NT2/D1 (cell line): ENCODE data around the gene PTGIS.

Source experiments
- DNase-seq: peaks from one replicate; pipeline ENCODE4 v3.0.0-alpha.2; 2011; ENCODE audit warnings: low read depth, low spot score
- H3K27me3 ChIP-seq: 2 replicates; pipeline ENCODE4 v1.6.0; 2011; ENCODE audit warnings: mild to moderate bottlenecking; ENCODE audit not compliant: insufficient read length, insufficient read depth
- H3K36me3 ChIP-seq: 2 replicates; pipeline ENCODE4 v1.6.1; 2011; ENCODE audit warnings: mild to moderate bottlenecking, low read length, mixed read lengths; ENCODE audit not compliant: insufficient read depth, insufficient read length
- H3K4me1 ChIP-seq: 2 replicates; pipeline ENCODE4 v1.5.1; 2011; ENCODE audit not compliant: insufficient read depth, insufficient read length
- H3K4me3 ChIP-seq: 2 replicates; pipeline ENCODE4 v1.5.1; 2011; ENCODE audit warnings: low read depth; ENCODE audit not compliant: insufficient read length
- H3K9ac ChIP-seq: 2 replicates; pipeline ENCODE4 v1.6.0; 2011; ENCODE audit warnings: low read depth; ENCODE audit not compliant: insufficient read length
- H3K9me3 ChIP-seq: 2 replicates; pipeline ENCODE4 v1.5.1; 2011; ENCODE audit warnings: mild to moderate bottlenecking, low read length; ENCODE audit not compliant: insufficient read depth
- SUZ12 ChIP-seq: IDR thresholded peaks from 2 replicates; pipeline ENCODE4 v1.6.1; 2011; ENCODE audit not compliant: insufficient read length, insufficient read depth; ENCODE audit errors: extremely low read depth
- YY1 ChIP-seq: IDR thresholded peaks from 2 replicates; pipeline ENCODE4 v1.6.1; 2011; ENCODE audit not compliant: insufficient read length, insufficient read depth
- ZNF274 ChIP-seq: IDR thresholded peaks from 2 replicates; pipeline ENCODE4 v1.6.1; 2011; ENCODE audit warnings: mild to moderate bottlenecking, low read depth, low read length

PTGIS gene

DNA sequence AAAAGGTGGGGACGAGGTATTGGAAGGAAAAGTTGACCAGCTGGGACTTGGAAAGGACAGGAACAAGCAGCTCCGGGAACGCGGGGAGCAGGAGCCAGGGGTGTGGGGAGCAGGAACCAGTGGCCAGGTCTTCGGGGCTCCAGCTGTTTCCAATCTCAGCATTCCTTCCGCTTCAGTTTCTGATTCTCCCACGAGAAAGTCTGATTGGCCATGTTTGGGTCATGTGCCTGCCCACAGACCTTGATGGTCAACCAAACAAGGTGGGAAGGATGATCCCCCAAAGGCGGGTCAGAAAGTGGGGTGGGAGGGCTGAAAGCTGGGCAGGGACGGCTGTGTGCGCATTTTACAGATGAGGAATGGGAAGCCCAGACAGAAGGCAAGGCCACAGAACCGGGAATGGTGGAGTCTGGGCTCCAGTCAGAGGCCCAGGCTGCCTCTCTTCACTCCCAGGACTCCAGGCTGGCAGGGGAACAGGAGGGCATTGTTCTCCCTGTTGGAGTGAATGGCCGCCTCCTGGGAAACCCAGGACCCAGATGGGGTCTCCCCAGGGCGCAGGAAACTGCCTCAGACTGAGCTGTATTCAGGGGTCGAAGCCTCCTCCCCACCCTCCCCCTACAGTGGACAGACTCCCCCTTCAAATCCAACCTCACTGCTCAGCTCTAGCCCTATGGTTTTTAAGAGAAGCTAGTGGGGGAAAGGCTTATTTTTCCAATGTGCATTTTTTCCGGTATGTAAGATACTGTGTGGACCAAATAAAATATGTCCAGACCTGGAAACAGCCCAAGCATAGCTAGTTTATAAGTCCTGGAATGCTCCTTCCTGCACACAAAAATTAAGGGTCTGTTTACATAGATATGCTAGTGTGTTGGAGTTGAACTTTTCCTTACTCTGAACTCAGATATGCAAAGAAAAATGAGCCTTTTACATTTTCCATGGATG, 12.2 kb upstream of the PTGIS start:
- H3K4me1 ChIP-seq = peaks cover 15% of the 10 kb centered on the region
- no peaks in the 10 kb centered on the region for H3K36me3 ChIP-seq
- H3K9ac ChIP-seq = no peak overlapping the region
- H3K9me3 ChIP-seq = peaks cover 7% of the 10 kb centered on the region
- no peaks in the 10 kb centered on the region for H3K27me3 ChIP-seq
- DNase-seq = no peak
- TF ChIP-seq ZNF274 (no peak), SUZ12 (no peak), YY1 (no peak)
- no peak overlapping the region for H3K4me3 ChIP-seq

DNA sequence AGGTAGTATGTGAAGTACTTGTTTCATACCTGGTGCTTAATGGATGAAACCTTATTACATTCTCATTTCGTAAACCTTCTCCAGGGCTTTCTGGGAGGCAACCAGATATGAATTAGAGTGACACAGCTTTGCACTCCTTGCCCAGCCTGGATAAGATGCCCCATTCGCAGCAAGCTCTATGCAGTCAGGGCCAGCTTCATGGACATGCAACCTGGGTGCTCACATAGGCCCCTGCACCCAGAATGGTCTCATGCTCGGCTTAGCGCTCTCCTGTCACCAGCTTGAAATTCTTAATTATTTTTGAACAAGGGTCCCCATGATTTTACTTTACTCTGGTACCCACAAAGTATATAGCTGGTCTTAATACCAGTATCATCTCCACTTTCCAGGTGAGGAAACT, 11.3 kb upstream of the PTGIS start:
- H3K4me3 ChIP-seq = no peak overlapping the region
- H3K9ac ChIP-seq = no peak overlapping the region
- no peaks in the 10 kb centered on the region for H3K36me3 ChIP-seq
- H3K9me3 ChIP-seq = peaks cover 7% of the 10 kb centered on the region
- no peaks in the 10 kb centered on the region for H3K27me3 ChIP-seq
- no peak for DNase-seq
- TF ChIP-seq SUZ12 = no peak
- TF ChIP-seq YY1 = no peak
- no peak for TF ChIP-seq ZNF274
- H3K4me1 ChIP-seq = peaks cover 15% of the 10 kb centered on the region

- no peak for TF ChIP-seq ZNF274
- no peak for TF ChIP-seq SUZ12
- no peak for TF ChIP-seq YY1
- Histone ChIP-seq H3K4me1 (peaks cover 11% of the 10 kb centered on the region), H3K36me3 (no peaks in the 10 kb centered on the region), H3K27me3 (no peaks in the 10 kb centered on the region), H3K4me3 (no peak overlapping the region), H3K9ac (no peak overlapping the region), H3K9me3 (peaks cover 7% of the 10 kb centered on the region)
- DNase-seq = no peak
These were observed 10.5 kb upstream of the PTGIS start for GRCh38 chr20:49578436-49578835.

GRCh38 chr20:49575551-49576060, 7.7 kb upstream of the PTGIS start:
- DNase-seq = peak; percentile 51
- H3K9ac ChIP-seq = no peak overlapping the region
- TF ChIP-seq YY1 (no peak), ZNF274 (no peak), SUZ12 (no peak)

GRCh38 chr20:49573900-49574416, 6.0 kb upstream of the PTGIS start:
- DNase-seq = no peak
- H3K27me3 ChIP-seq = no peaks in the 10 kb centered on the region

More at GRCh38 chr20:49575551-49576060, 7.7 kb upstream of the PTGIS start:
- H3K4me1 ChIP-seq = peaks cover 19% of the 10 kb centered on the region
- no peaks in the 10 kb centered on the region for H3K27me3 ChIP-seq
- no peaks in the 10 kb centered on the region for H3K9me3 ChIP-seq
- no peak overlapping the region for H3K4me3 ChIP-seq
- no peaks in the 10 kb centered on the region for H3K36me3 ChIP-seq

GRCh38 chr20:49572857-49573256, 4.9 kb upstream of the PTGIS start:
- Histone ChIP-seq H3K9me3 (no peaks in the 10 kb centered on the region), H3K4me1 (peaks cover 19% of the 10 kb centered on the region), H3K36me3 (no peaks in the 10 kb centered on the region), H3K9ac (no peak overlapping the region), H3K4me3 (no peak overlapping the region), H3K27me3 (no peaks in the 10 kb centered on the region)
- DNase-seq = peak; percentile 30
- TF ChIP-seq ZNF274 (no peak), YY1 (no peak), SUZ12 (no peak)

More at GRCh38 chr20:49573900-49574416, 6.0 kb upstream of the PTGIS start:
- no peaks in the 10 kb centered on the region for H3K36me3 ChIP-seq
- H3K4me1 ChIP-seq = peaks cover 19% of the 10 kb centered on the region
- H3K9me3 ChIP-seq = no peaks in the 10 kb centered on the region
- H3K4me3 ChIP-seq = no peak overlapping the region
- TF ChIP-seq YY1 (no peak), SUZ12 (no peak), ZNF274 (no peak)
- H3K9ac ChIP-seq = peak overlapping the region; percentile 0

GRCh38 chr20:49571553-49571835, 3.6 kb upstream of the PTGIS start:
- Histone ChIP-seq H3K36me3 (no peaks in the 10 kb centered on the region), H3K4me1 (peaks cover 22% of the 10 kb centered on the region), H3K9me3 (no peaks in the 10 kb centered on the region), H3K4me3 (no peak overlapping the region), H3K27me3 (no peaks in the 10 kb centered on the region), H3K9ac (no peak overlapping the region)
- no peak for DNase-seq
- TF ChIP-seq ZNF274 = no peak
